Skeletal muscle satellite cell (primary cell): ENCODE results near the gene ADD3.

Experiments used
- H3K27me3 ChIP-seq: 2 replicates; pipeline ENCODE4 v1.7.0; 2013; ENCODE audit warnings: low read length; ENCODE audit not compliant: control insufficient read depth, insufficient read depth
- H3K36me3 ChIP-seq: 2 replicates; pipeline ENCODE4 v1.7.0; 2013; ENCODE audit warnings: mild to moderate bottlenecking, control low read depth, low read length; ENCODE audit not compliant: insufficient read depth
- H3K4me1 ChIP-seq: 2 replicates; pipeline ENCODE4 v1.7.0; 2013; ENCODE audit warnings: low read length; ENCODE audit not compliant: control insufficient read depth, insufficient read depth
- H3K4me2 ChIP-seq: 2 replicates; pipeline ENCODE4 v1.7.0; 2013; ENCODE audit warnings: mild to moderate bottlenecking, low read length
- H3K4me3 ChIP-seq: 2 replicates; pipeline ENCODE4 v1.7.0; 2013; ENCODE audit warnings: low read length
- H3K9ac ChIP-seq: 2 replicates; pipeline ENCODE4 v1.7.0; 2013; ENCODE audit warnings: mild to moderate bottlenecking, low read depth, low read length, moderate library complexity
- H3K9me3 ChIP-seq: replicated peaks from 2 replicates; pipeline ENCODE4 v1.7.0; 2013; ENCODE audit warnings: mild to moderate bottlenecking, control low read depth, low read length

The ADD3 gene

DNA sequence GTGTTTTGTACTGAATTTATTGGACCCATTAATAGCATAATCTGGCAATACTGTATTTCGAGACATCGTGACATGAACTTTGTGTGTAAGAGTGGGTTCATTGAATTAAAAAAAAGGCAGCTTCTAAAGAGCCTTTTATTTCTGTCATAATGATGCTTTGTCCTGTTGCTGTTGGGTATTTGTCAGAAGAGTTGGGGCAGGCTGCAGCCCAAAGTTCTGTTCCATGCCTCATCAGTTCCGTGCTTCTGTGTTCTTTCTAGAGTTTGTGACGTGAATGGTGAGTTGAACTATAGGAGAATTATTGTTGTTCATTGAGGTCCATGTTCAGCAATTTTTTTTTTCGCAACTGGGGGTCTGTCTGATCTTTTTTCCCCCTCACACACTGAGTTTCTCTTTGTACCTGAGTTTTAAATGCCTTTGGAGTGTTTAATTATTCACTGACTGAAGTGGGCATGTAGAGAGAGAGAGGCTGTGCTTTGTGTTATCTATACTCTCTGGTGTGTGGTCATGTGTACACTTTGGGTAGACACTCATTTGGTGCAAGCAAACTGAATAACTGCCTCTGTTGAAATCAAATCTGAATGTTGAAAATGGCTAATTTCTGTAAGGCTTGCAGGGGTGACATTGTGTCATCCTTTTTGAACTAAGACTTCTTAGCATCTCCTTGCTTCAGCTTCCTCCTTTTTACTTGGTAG is 69.8 kb downstream of the ADD3 start:
- H3K36me3 ChIP-seq = no peaks in the 10 kb centered on the region
- H3K4me2 ChIP-seq = peak overlapping the region; percentile 74
- peak overlapping the region; percentile 57 for H3K4me3 ChIP-seq
- H3K4me1 ChIP-seq = peaks cover 67% of the 10 kb centered on the region
- no peaks in the 10 kb centered on the region for H3K9me3 ChIP-seq
- H3K9ac ChIP-seq = peak overlapping the region; percentile 66
- H3K27me3 ChIP-seq = no peaks in the 10 kb centered on the region

DNA sequence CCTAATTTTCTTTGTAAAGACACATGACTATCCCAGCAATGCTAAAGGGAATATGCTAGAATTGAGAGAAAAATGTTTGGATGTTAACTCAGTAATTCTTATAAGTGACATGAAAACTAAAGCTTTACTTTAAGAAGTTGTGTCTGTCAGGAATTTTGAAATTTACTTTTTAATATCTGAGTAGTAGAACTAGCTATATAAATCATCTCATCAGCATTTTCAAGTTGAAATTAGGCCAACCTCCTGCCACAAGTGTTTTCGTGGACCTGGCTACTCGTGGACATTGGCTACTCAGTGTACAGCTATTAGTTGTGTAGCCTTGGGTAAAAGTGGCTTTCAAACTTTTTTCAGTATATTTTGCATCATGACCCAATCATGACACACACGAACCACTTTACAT is 70.5 kb downstream of the ADD3 start:
- H3K4me1 ChIP-seq = peaks cover 74% of the 10 kb centered on the region

DNA sequence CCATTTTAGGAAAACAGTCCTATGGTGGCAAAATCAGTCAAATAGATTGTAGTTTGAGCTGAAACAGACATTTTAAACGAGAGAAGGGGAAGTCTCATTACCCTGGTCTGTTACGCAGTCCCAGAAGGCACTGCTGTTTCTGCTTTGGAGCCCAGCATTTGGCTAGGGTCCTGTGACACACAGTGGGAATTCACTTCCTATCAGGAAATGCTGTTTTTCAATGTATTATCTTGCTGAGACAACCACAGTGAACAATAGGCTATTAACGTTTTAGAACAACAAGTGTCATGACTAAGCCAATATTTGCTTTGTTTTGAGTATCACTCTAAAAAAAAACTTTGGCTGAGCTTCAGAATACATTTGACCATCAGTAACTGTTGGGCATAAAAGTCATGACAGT is 74.1 kb downstream of the ADD3 start:
- H3K4me2 ChIP-seq = peak overlapping the region; percentile 9
- no peaks in the 10 kb centered on the region for H3K36me3 ChIP-seq
- H3K4me3 ChIP-seq = no peak overlapping the region
- peaks cover 52% of the 10 kb centered on the region for H3K4me1 ChIP-seq
- no peaks in the 10 kb centered on the region for H3K9me3 ChIP-seq
- H3K27me3 ChIP-seq = no peaks in the 10 kb centered on the region
- no peak overlapping the region for H3K9ac ChIP-seq

More for the DNA sequence above, 70.5 kb downstream of the ADD3 start:
- H3K4me2 ChIP-seq = peak overlapping the region; percentile 74
- H3K27me3 ChIP-seq = no peaks in the 10 kb centered on the region
- peak overlapping the region; percentile 66 for H3K9ac ChIP-seq
- H3K9me3 ChIP-seq = no peaks in the 10 kb centered on the region
- H3K36me3 ChIP-seq = no peaks in the 10 kb centered on the region
- H3K4me3 ChIP-seq = no peak overlapping the region

DNA sequence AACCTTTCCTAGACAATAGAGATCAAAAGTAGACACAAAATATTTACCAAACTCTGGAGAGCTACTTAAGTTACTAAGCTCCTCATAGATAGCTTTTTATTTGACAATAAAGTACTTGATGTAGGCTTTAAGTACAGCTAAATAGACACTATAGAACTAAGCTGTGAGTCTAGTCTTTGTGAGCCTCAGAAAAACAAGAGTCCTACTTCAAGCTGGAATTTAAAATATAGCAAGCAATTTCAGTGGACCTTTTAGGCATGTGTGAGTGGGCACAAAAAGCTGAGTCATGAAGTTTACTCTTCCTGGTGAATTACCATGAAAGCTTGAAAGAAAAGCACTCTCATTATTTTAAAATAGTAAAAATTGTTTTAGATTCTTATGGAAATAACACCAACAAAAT is 76.1 kb downstream of the ADD3 start:
- H3K4me2 ChIP-seq = peak overlapping the region; percentile 44
- H3K9me3 ChIP-seq = no peaks in the 10 kb centered on the region
- peak overlapping the region; percentile 10 for H3K9ac ChIP-seq
- no peaks in the 10 kb centered on the region for H3K36me3 ChIP-seq
- H3K27me3 ChIP-seq = no peaks in the 10 kb centered on the region
- H3K4me1 ChIP-seq = peaks cover 34% of the 10 kb centered on the region
- H3K4me3 ChIP-seq = no peak overlapping the region

DNA sequence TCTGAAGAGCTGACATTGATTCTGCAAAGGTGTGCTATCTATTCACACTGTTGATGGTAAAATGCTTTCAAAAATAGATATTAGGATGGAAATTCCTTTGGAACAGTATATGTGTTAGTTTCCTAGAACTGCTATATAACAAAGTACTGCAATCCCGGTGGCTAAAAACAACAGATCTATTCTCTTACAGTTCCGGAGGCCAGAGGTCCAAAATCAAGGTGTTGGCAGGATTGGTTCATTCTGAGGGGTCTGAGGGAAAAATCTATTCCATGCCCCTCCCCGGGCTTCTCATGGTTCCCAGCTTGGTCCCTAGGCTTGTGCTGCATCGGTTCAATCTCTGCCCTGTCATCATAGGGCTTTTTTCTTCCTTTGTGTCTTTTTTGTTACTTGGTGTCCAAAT is 79.9 kb downstream of the ADD3 start:
- no peak overlapping the region for H3K4me2 ChIP-seq
- H3K9ac ChIP-seq = no peak overlapping the region
- H3K27me3 ChIP-seq = no peaks in the 10 kb centered on the region
- no peak overlapping the region for H3K4me3 ChIP-seq
- H3K36me3 ChIP-seq = no peaks in the 10 kb centered on the region
- H3K4me1 ChIP-seq = peaks cover 28% of the 10 kb centered on the region
- H3K9me3 ChIP-seq = no peaks in the 10 kb centered on the region

DNA sequence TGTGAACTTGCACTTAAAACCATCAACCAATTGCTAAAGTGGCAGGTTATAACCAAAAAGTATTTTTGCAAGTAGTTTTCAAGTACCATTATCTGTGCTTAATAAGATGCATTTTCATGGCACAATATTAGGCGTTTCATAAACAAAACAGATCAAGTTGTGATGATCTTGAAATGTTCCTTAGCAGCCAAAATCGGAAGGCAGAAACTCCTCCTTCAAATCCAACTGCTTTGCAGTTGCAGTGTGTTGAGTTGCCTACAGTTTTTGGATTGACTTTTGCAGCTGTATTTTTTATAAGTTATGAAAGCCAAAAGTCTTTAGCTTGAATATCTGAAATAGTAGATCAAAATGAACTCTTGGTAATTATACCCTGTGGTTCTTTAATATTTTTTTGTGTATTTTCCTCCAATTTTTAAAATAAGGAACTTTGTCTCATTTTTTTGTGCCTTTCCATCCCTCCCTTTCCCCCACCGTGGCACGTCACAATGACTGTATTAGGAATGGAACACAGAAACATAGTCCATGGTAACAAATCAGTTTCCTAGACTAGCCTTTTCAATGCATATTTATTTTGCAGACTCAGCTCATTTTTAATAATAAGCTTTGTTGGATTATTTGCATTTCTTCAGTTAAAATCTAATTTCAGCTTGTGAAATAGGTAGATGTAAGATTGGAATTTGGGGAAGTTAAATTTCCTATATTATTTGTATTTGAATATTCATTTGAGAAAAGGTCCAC is 80.8 kb downstream of the ADD3 start:
- H3K4me1 ChIP-seq = peaks cover 19% of the 10 kb centered on the region
- H3K9me3 ChIP-seq = no peaks in the 10 kb centered on the region

DNA sequence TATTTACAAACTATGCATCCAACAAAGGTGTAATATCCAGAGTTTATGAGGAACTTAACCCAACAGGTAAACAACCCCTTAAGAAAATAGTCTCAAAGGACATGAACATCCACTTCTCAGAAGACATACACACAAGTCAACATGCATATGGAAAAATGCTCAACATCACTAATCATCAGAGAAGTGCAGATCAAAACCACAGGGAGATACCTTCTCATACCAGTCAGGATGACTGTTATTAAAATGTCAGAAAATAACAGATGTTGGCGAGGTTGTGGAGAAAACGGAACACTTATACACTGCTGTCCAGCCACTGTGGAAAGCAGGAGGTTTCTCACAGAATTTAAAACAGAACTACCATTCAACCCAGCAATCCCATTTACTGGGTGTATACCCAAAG is 84.0 kb downstream of the ADD3 start:
- no peak overlapping the region for H3K9ac ChIP-seq
- no peaks in the 10 kb centered on the region for H3K27me3 ChIP-seq
- H3K4me1 ChIP-seq = peaks cover 10% of the 10 kb centered on the region

More for the DNA sequence above, 80.8 kb downstream of the ADD3 start:
- Histone ChIP-seq H3K27me3 (no peaks in the 10 kb centered on the region), H3K9ac (no peak overlapping the region), H3K4me2 (no peak overlapping the region), H3K4me3 (no peak overlapping the region), H3K36me3 (no peaks in the 10 kb centered on the region)

DNA sequence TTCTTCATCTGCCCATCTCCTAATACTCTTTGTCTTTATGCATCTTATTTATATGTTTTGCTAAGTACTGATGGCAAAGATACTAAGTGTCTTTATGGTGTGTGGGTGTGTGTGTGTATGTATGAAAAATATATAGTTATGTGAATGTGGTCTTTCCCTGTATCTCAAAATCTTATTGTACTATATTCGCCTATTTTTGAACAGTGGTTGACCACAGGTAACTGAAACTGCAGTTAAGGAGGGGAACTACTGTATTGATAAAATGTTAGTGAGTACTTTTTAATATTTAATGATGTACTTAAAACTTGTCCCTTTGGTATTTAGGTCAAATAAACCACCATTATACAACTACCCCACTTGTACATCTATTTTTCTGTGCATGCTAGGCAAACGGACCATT is 85.9 kb downstream of the ADD3 start:
- Histone ChIP-seq H3K9ac (no peak overlapping the region), H3K27me3 (no peaks in the 10 kb centered on the region), H3K4me3 (no peak overlapping the region), H3K36me3 (no peaks in the 10 kb centered on the region), H3K9me3 (no peaks in the 10 kb centered on the region), H3K4me1 (peaks cover 10% of the 10 kb centered on the region), H3K4me2 (no peak overlapping the region)

More for the DNA sequence above, 84.0 kb downstream of the ADD3 start:
- Histone ChIP-seq H3K4me2 (no peak overlapping the region), H3K4me3 (no peak overlapping the region), H3K36me3 (no peaks in the 10 kb centered on the region), H3K9me3 (no peaks in the 10 kb centered on the region)

DNA sequence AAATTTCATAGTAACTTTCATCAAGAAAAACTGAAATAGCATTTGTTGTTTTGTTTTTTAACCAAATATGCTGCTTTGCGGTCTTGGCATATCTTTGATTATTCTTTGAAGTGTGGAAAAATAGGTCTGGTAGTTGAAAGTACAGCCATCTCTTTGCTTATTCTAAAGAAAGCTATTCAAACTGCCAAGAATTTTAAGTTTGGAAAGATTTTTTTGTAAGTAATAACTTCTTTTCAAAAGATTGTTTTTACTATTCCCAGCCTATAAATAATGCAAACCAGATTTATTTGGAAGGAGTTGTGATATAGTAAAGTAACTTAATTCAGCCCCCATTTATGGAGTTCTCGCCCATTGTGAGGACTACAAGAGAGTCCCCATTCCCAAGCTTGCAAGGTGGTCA is 87.0 kb downstream of the ADD3 start:
- Histone ChIP-seq H3K4me2 (no peak overlapping the region), H3K27me3 (no peaks in the 10 kb centered on the region), H3K4me3 (no peak overlapping the region), H3K4me1 (peaks cover 10% of the 10 kb centered on the region), H3K9ac (no peak overlapping the region), H3K9me3 (no peaks in the 10 kb centered on the region), H3K36me3 (no peaks in the 10 kb centered on the region)

DNA sequence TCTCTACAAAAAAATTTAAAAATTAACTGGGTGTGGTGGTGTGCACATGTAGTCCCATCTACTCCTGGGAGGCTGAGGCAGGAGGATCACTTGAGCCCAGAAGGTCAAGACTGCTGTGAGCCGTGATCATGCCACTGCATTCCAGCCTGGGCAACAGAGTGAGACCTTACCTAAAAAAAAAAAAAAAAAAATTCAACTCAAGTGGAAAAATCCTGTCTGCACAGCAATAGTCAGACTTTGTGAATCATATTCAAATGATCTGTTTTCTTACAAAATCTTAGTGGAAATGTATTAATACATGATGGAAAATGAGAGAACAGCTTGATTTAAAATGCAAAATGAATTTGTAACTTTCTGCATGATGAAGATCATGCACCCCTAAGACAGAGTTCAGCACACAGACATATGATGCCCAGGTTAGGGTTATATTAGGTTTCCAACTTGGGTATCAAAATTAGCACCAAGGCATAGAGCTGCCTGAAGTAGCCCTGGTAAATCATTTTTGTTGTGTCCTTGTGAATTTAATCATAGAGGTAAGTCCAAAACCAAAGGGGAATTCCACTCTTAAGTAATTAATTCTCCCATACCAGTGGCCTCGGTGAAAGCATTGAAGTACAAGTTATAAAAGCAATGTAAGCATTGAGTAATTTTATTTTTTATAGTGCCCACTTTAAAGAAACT is 93.8 kb downstream of the ADD3 start:
- Histone ChIP-seq H3K36me3 (peaks cover 11% of the 10 kb centered on the region), H3K9ac (no peak overlapping the region), H3K4me1 (no peaks in the 10 kb centered on the region), H3K9me3 (no peaks in the 10 kb centered on the region), H3K27me3 (no peaks in the 10 kb centered on the region), H3K4me2 (no peak overlapping the region), H3K4me3 (no peak overlapping the region)

DNA sequence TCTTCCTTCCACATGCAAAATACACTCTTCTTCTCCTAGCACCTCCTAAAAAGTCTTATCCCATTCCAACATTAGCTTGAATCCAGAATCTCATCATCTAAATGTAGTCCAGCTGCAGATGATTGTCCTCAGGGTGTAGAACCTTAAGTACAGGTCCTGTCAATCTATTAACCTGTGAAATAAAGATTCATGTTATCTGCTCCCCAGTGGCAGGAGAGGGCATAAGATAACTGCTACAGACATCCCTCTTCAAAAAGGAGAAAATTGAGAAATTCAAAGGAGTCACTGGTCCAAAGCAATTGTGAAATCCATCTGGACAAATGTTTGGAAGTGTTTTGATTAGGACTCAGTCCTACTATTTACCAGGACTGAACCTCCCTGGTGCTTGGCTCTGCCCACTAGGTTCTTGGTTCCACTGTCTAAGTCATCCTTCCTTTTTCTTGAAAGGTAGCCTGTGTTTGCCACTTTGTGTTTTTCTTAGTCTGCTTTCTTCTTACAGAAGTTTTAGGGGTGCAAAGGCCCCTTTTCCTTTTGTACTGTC is 96.2 kb downstream of the ADD3 start:
- no peak overlapping the region for H3K4me3 ChIP-seq
- peaks cover 11% of the 10 kb centered on the region for H3K36me3 ChIP-seq
- no peak overlapping the region for H3K4me2 ChIP-seq
- no peaks in the 10 kb centered on the region for H3K9me3 ChIP-seq
- no peaks in the 10 kb centered on the region for H3K27me3 ChIP-seq
- H3K9ac ChIP-seq = no peak overlapping the region
- H3K4me1 ChIP-seq = no peaks in the 10 kb centered on the region
